HG03521 (cell line): ENCODE results near the gene CRKL.
"Not testable (repeated sequence)": the region's sequence is repeated elsewhere in the genome, so short reads cannot be mapped to it uniquely, and the experiment has no call there.

ENCODE experiments used
- ATAC-seq: cut with Tn5 transposase; IDR thresholded peaks from one replicate; pipeline ENCODE4 v1.9.1; 2021; ENCODE audit warnings: mild to moderate bottlenecking, moderate library complexity; ENCODE audit not compliant: unreplicated experiment

CRKL gene

DNA sequence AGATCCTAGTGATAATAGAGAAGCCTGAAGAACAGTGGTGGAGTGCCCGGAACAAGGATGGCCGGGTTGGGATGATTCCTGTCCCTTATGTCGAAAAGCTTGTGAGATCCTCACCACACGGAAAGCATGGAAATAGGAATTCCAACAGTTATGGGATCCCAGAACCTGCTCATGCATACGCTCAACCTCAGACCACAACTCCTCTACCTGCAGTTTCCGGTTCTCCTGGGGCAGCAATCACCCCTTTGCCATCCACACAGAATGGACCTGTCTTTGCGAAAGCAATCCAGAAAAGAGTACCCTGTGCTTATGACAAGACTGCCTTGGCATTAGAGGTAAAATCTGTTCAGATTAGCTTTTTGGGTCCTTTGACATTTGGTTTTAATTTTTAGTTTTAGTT lies 16.7 kb downstream of the CRKL start:
- no peak for ATAC-seq

- not testable (repeated sequence) for ATAC-seq
Measured at GRCh38 chr22:20935049-20935448, 17.8 kb downstream of the CRKL start.

GRCh38 chr22:20935780-20936539 lies 18.8 kb downstream of the CRKL start:
- ATAC-seq: not testable (repeated sequence)

GRCh38 chr22:20937031-20937793 lies 20.0 kb downstream of the CRKL start:
- ATAC-seq: no peak

DNA sequence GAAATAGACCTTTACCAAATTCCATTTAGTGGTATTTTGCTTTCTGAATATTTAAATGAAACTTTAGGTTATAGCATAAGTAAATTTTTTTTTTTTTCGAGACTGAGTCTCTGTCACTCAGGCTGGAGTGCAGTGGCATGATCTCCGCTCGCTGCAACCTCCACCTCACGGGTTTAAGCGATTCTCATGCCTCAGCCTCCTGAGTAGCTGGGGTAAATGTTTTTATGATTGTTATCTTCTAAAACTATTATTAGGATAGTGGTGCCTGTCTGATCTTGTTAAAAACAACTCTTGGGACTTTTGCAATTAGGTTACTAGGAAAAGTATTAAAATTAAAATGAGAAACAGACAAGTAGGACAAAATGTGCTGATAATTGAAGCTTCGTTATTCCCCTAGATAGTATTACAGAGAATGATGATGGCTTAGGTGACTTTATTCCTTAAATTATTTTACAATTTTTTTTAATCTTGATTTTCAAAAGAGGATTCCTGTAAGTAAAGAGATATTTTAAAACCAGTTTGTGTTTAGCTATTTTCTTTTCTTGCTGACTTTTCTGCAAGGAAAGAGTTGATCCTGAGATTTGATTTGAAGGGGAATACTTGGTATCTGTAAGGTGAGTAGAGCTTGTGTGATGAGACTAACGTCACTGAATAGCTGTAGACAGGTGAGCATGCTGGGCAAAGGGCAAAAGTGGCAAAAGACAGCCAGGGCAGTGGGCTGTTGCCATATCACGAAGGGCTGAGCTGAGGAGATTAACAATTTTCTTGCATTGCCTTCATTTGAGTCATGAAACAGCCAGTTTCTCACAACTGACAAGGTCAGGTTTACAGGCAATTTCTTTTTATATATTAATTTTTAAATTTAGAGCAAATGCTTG lies 20.8 kb downstream of the CRKL start:
- ATAC-seq: no peak

- not testable (repeated sequence) for ATAC-seq
Measured at GRCh38 chr22:20939457-20940185, 22.4 kb downstream of the CRKL start.

GRCh38 chr22:20940186-20940651 lies 23.0 kb downstream of the CRKL start:
- ATAC-seq: no peak

DNA sequence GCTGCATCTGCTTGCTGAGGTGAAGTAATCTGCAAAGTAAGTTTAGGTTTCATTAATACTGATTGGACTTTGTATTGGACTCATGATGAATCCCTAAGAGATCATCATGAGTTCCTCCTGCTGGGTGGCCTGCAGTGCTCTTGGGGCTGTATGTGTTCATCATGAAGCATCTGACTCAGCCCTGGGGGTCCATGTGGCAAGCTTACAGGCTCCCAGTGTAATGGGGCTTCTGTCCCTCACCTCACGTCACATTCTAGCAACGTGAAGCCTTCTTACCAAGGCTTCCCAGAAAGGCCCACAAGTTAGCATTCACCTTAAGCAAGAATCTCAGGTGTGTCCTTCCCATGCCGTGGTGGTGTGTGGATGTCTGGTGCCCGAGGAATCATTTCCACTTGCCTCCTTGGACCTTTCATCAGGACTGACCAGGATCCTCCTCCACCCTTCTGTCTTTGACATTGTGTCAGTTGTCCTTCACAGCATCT lies 23.7 kb downstream of the CRKL start:
- no peak for ATAC-seq

DNA sequence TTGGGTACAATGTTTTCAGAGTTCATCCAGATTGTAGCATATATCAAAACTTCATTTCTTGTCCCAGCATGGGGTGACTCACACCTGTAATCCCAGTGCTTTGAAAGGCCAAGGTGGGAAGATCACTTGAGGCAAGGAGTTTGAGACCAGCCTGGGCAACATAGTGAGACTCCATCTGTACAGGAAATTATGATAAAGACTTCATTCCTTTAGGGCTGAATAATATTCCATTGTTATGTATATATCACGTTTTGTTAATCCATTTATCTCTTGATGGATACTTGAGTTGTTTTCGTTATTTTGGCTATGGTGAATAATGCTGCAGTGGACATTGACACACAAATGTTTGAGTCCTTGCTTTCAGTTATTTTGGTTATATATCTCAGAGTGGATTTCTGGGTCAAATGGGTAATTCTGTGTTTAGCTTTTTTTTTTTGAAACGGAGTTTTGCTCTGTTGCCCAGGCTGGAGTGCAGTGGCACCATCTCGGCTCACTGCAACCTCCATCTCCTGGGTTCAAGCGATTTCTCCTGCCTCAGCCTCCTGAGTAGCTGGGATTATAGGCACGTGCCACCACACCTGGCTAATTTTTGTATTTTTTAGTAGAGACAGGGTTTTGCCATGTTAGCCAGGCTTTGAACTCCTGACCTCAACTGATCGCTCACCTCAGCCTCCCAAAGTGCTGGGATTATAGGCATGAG lies 25.1 kb downstream of the CRKL start:
- ATAC-seq: not testable (repeated sequence)

GRCh38 chr22:20943104-20943933 lies 26.1 kb downstream of the CRKL start:
- ATAC-seq: no peak

DNA sequence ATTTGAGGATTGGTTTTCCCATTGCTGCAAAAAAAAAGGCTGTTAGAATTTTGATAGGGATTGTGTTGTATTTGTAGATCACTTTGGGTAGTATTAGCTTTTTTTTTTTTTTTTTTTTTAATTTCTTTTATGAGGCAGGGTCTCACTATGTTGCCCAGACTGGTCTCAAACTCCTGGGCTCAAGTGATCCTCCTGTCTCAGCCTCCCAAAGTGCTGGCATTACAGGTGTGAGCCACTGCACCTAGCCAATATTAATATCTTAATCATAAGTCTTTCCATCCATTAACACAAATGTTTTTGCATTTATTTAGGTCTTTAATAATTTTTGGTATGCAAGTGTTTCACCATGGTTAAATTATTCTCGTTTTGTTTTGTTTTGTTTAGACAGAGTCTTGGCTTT lies 26.8 kb downstream of the CRKL start:
- no peak for ATAC-seq

GRCh38 chr22:20945578-20945934 lies 28.3 kb downstream of the CRKL start:
- no peak for ATAC-seq

- ATAC-seq: no peak
Measured at GRCh38 chr22:20946080-20946986, 29.1 kb downstream of the CRKL start.

DNA sequence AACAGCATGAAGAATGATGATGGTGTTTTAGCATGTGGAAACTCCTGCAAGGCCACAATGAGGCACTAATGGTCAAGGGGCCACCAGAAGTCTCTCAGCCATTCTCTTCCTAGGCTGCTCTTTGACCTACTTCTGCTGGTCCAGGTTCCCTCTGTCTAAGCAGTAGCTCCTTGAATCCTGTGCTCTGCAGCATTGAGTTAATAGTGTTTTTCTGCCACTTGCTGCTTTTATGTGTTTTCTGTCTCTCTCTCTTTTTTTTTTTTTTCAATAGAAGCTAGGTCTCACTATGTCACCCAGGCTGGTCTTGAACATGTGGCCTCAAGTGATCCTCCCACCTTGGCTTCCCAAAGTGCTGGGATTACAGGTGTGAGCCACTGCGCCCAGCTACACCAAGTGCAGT lies 29.8 kb downstream of the CRKL start:
- ATAC-seq: no peak

GRCh38 chr22:20948450-20948849 lies 31.2 kb downstream of the CRKL start:
- ATAC-seq: no peak

DNA sequence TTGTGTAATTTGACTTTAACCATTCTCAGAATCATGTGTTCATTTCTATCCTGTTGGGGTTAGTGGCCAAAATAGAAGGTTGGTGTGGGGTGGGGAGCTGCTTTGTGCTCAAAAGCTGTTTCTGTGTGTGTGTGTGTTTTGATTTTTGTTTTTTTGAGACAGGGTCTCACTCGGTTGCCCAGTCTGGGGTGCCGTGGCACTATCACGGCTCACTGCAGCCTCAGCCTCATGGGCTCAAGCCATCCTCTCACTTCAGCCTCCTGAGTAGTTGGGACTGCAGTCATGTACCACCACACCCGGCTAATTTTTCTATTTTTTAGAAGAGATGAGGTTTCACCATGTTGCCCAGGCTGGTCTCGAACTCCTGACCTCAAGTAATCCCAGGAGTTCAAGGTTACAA lies 31.8 kb downstream of the CRKL start:
- no peak for ATAC-seq

GRCh38 chr22:20949698-20950183 lies 32.5 kb downstream of the CRKL start:
- ATAC-seq: no peak
